ENCODE measurements around the gene RBCK1. TPM values are rescaled to one million over a fixed set of nuclear protein-coding genes. Genes with fewer than 3 reads are reported as not detected.

Gene RBCK1
- total and polyA plus RNA-seq, 10 of the 15 experiments (the other 5 are each of a cell fraction or from before 2014, with no cell fraction given): 14.1 to 99.7 (median 76.0) TPM

Small RNA genes lying within 50 kb of the gene (small RNA-seq; reads per million reads assigned to genes)
- gene RF00019: not detected

Other genes with a start within 250 kb of the RBCK1 start
Only the 7 nearest of the 12 such genes appear.
- gene C20orf96, start 117.5 kb upstream of the RBCK1 start, total RNA-seq (2014; rRNA removed): 1.0 and 1.4 TPM in 2 replicates
- 1.4 and 1.8 TPM in 2 replicates for gene C20orf96, start 117.5 kb upstream of the RBCK1 start, total RNA-seq (2014; rRNA removed; fragmentation: Illumina TruSeq; extraction: Trizol)
- gene C20orf96, start 117.5 kb upstream of the RBCK1 start, total RNA-seq (2021): 7.4 and 8.4 TPM in 2 replicates
- 3.2 and 4.3 TPM in 2 replicates for gene C20orf96, start 117.5 kb upstream of the RBCK1 start, polyA plus RNA-seq (2011; rRNA removed)
- 5.5 and 8.0 TPM in 2 replicates for gene C20orf96, start 117.5 kb upstream of the RBCK1 start, polyA plus RNA-seq (2014; fragmentation: Illumina TruSeq; extraction: Trizol)
- 1 to 10 TPM; 2.3 to 2.4 TPM for gene C20orf96, start 117.5 kb upstream of the RBCK1 start, polyA plus RNA-seq (2014; fragmentation: Nextera tagmentation; extraction: Ambion mirVana)
- 8.6 and 9.0 TPM in 2 replicates for gene C20orf96, start 117.5 kb upstream of the RBCK1 start, polyA plus RNA-seq (2014; rRNA removed)
- gene C20orf96, start 117.5 kb upstream of the RBCK1 start, polyA plus RNA-seq (2016; fragmentation: Nextera tagmentation; extraction: Ambion mirVana): 1 to 10 TPM; 7.5 to 7.9 TPM
- 36.1 TPM in 2 replicates for gene ZCCHC3, start 110.7 kb upstream of the RBCK1 start, total RNA-seq (2014; rRNA removed)
- 13.8 and 15.3 TPM in 2 replicates for gene ZCCHC3, start 110.7 kb upstream of the RBCK1 start, total RNA-seq (2014; rRNA removed; fragmentation: Illumina TruSeq; extraction: Trizol)
- 31.9 and 32.8 TPM in 2 replicates for gene ZCCHC3, start 110.7 kb upstream of the RBCK1 start, total RNA-seq (2021)
- gene ZCCHC3, start 110.7 kb upstream of the RBCK1 start, polyA plus RNA-seq (2011; rRNA removed): 31.3 and 33.1 TPM in 2 replicates
- gene ZCCHC3, start 110.7 kb upstream of the RBCK1 start, polyA plus RNA-seq (2014; fragmentation: Illumina TruSeq; extraction: Trizol): 20.2 and 21.9 TPM in 2 replicates
- 10 to 100 TPM in 1 of 2 experiments, 1 to 10 TPM in 1; 5.3 to 10.8 TPM for gene ZCCHC3, start 110.7 kb upstream of the RBCK1 start, polyA plus RNA-seq (2014; fragmentation: Nextera tagmentation; extraction: Ambion mirVana)
- 32.1 and 33.5 TPM in 2 replicates for gene ZCCHC3, start 110.7 kb upstream of the RBCK1 start, polyA plus RNA-seq (2014; rRNA removed)
- gene ZCCHC3, start 110.7 kb upstream of the RBCK1 start, polyA plus RNA-seq (2016; fragmentation: Nextera tagmentation; extraction: Ambion mirVana): 10 to 100 TPM in 1 of 2 experiments, 1 to 10 TPM in 1; 7.7 to 14.1 TPM
- 2.8 and 3.3 TPM in 2 replicates for gene SOX12, start 82.7 kb upstream of the RBCK1 start, total RNA-seq (2014; rRNA removed)
- gene SOX12, start 82.7 kb upstream of the RBCK1 start, total RNA-seq (2014; rRNA removed; fragmentation: Illumina TruSeq; extraction: Trizol): 0.92 and 1.1 TPM in 2 replicates
- gene SOX12, start 82.7 kb upstream of the RBCK1 start, total RNA-seq (2021): 17.9 TPM in 2 replicates
- 1.1 and 1.7 TPM in 2 replicates for gene SOX12, start 82.7 kb upstream of the RBCK1 start, polyA plus RNA-seq (2011; rRNA removed)
- 1.5 and 3.2 TPM in 2 replicates for gene SOX12, start 82.7 kb upstream of the RBCK1 start, polyA plus RNA-seq (2014; fragmentation: Illumina TruSeq; extraction: Trizol)
- gene SOX12, start 82.7 kb upstream of the RBCK1 start, polyA plus RNA-seq (2014; fragmentation: Nextera tagmentation; extraction: Ambion mirVana): under 1 TPM; 0.50 to 0.71 TPM
- 5.0 and 7.5 TPM in 2 replicates for gene SOX12, start 82.7 kb upstream of the RBCK1 start, polyA plus RNA-seq (2014; rRNA removed)
- gene SOX12, start 82.7 kb upstream of the RBCK1 start, polyA plus RNA-seq (2016; fragmentation: Nextera tagmentation; extraction: Ambion mirVana): 1 to 10 TPM in 1 of 2 experiments, under 1 TPM in 1; 0.88 to 1.0 TPM
- gene NRSN2, start 61.2 kb upstream of the RBCK1 start, total RNA-seq (2014; rRNA removed): 9.1 and 10.5 TPM in 2 replicates
- gene NRSN2, start 61.2 kb upstream of the RBCK1 start, total RNA-seq (2014; rRNA removed; fragmentation: Illumina TruSeq; extraction: Trizol): 6.9 and 8.9 TPM in 2 replicates
- gene NRSN2, start 61.2 kb upstream of the RBCK1 start, total RNA-seq (2021): 21.9 and 24.7 TPM in 2 replicates
- gene NRSN2, start 61.2 kb upstream of the RBCK1 start, polyA plus RNA-seq (2011; rRNA removed): 3.7 and 8.0 TPM in 2 replicates
- gene NRSN2, start 61.2 kb upstream of the RBCK1 start, polyA plus RNA-seq (2014; fragmentation: Illumina TruSeq; extraction: Trizol): 14.6 and 16.9 TPM in 2 replicates
- 1 to 10 TPM; 6.2 to 7.6 TPM for gene NRSN2, start 61.2 kb upstream of the RBCK1 start, polyA plus RNA-seq (2014; fragmentation: Nextera tagmentation; extraction: Ambion mirVana)
- 18.9 and 24.3 TPM in 2 replicates for gene NRSN2, start 61.2 kb upstream of the RBCK1 start, polyA plus RNA-seq (2014; rRNA removed)
- 10 to 100 TPM; 26.4 to 32.4 TPM for gene NRSN2, start 61.2 kb upstream of the RBCK1 start, polyA plus RNA-seq (2016; fragmentation: Nextera tagmentation; extraction: Ambion mirVana)
- 30.8 and 34.8 TPM in 2 replicates for gene TRIB3, start 27.5 kb upstream of the RBCK1 start, total RNA-seq (2014; rRNA removed)
- 10.9 and 11.5 TPM in 2 replicates for gene TRIB3, start 27.5 kb upstream of the RBCK1 start, total RNA-seq (2014; rRNA removed; fragmentation: Illumina TruSeq; extraction: Trizol)
- gene TRIB3, start 27.5 kb upstream of the RBCK1 start, total RNA-seq (2021): 24.7 and 27.3 TPM in 2 replicates
- 11.0 and 24.2 TPM in 2 replicates for gene TRIB3, start 27.5 kb upstream of the RBCK1 start, polyA plus RNA-seq (2011; rRNA removed)
- 11.9 and 12.1 TPM in 2 replicates for gene TRIB3, start 27.5 kb upstream of the RBCK1 start, polyA plus RNA-seq (2014; fragmentation: Illumina TruSeq; extraction: Trizol)
- 1 to 10 TPM; 2.2 to 8.6 TPM for gene TRIB3, start 27.5 kb upstream of the RBCK1 start, polyA plus RNA-seq (2014; fragmentation: Nextera tagmentation; extraction: Ambion mirVana)
- gene TRIB3, start 27.5 kb upstream of the RBCK1 start, polyA plus RNA-seq (2014; rRNA removed): 23.3 and 28.2 TPM in 2 replicates
- gene TRIB3, start 27.5 kb upstream of the RBCK1 start, polyA plus RNA-seq (2016; fragmentation: Nextera tagmentation; extraction: Ambion mirVana): 10 to 100 TPM; 23.2 to 26.4 TPM
- gene TBC1D20, start 54.2 kb downstream of the RBCK1 start, total RNA-seq (2014; rRNA removed): 15.0 and 15.1 TPM in 2 replicates
- 9.3 and 9.7 TPM in 2 replicates for gene TBC1D20, start 54.2 kb downstream of the RBCK1 start, total RNA-seq (2014; rRNA removed; fragmentation: Illumina TruSeq; extraction: Trizol)
- 12.8 and 13.2 TPM in 2 replicates for gene TBC1D20, start 54.2 kb downstream of the RBCK1 start, total RNA-seq (2021)
- gene TBC1D20, start 54.2 kb downstream of the RBCK1 start, polyA plus RNA-seq (2011; rRNA removed): 12.9 and 16.7 TPM in 2 replicates
- 15.2 TPM in 2 replicates for gene TBC1D20, start 54.2 kb downstream of the RBCK1 start, polyA plus RNA-seq (2014; fragmentation: Illumina TruSeq; extraction: Trizol)
- gene TBC1D20, start 54.2 kb downstream of the RBCK1 start, polyA plus RNA-seq (2014; fragmentation: Nextera tagmentation; extraction: Ambion mirVana): 1 to 10 TPM; 4.3 to 6.8 TPM
- 16.8 and 17.9 TPM in 2 replicates for gene TBC1D20, start 54.2 kb downstream of the RBCK1 start, polyA plus RNA-seq (2014; rRNA removed)
- 1 to 10 TPM; 8.4 to 9.7 TPM for gene TBC1D20, start 54.2 kb downstream of the RBCK1 start, polyA plus RNA-seq (2016; fragmentation: Nextera tagmentation; extraction: Ambion mirVana)
- gene CSNK2A1, start 135.5 kb downstream of the RBCK1 start, total RNA-seq (2014; rRNA removed): 96.2 and 103 TPM in 2 replicates
- gene CSNK2A1, start 135.5 kb downstream of the RBCK1 start, total RNA-seq (2014; rRNA removed; fragmentation: Illumina TruSeq; extraction: Trizol): 141 and 143 TPM in 2 replicates
- gene CSNK2A1, start 135.5 kb downstream of the RBCK1 start, total RNA-seq (2021): 124 and 135 TPM in 2 replicates
- 119 and 125 TPM in 2 replicates for gene CSNK2A1, start 135.5 kb downstream of the RBCK1 start, polyA plus RNA-seq (2011; rRNA removed)
- 199 and 233 TPM in 2 replicates for gene CSNK2A1, start 135.5 kb downstream of the RBCK1 start, polyA plus RNA-seq (2014; fragmentation: Illumina TruSeq; extraction: Trizol)
- gene CSNK2A1, start 135.5 kb downstream of the RBCK1 start, polyA plus RNA-seq (2014; fragmentation: Nextera tagmentation; extraction: Ambion mirVana): 10 to 100 TPM; 47.6 to 56.5 TPM
- 75.4 and 78.6 TPM in 2 replicates for gene CSNK2A1, start 135.5 kb downstream of the RBCK1 start, polyA plus RNA-seq (2014; rRNA removed)
- 10 to 100 TPM; 93.8 TPM for gene CSNK2A1, start 135.5 kb downstream of the RBCK1 start, polyA plus RNA-seq (2016; fragmentation: Nextera tagmentation; extraction: Ambion mirVana)

All from GM12878 (cell line).